Activated effector memory CD4-positive, alpha-beta T cell treated with anti-CD3 and anti-CD28 coated beads, Interleukin-2, amount 50 U/mL, for 16 hours (primary cell): ENCODE results near the gene GALNT18.

Experiments
- DNase-seq: peaks from one replicate; pipeline ENCODE4 v3.0.0-alpha.2; 2020

The GALNT18 gene

GRCh38 chr11:11622772-11623171 lies 967 bp upstream of the GALNT18 start:
- no peak for DNase-seq

- DNase-seq = no peak
Observed at GRCh38 chr11:11622340-11622706, 518 bp upstream of the GALNT18 start.

GRCh38 chr11:11620921-11621572 lies 758 bp downstream of the GALNT18 start:
- DNase-seq = no peak

- no peak for DNase-seq
Observed at GRCh38 chr11:11620173-11620920, 1.5 kb downstream of the GALNT18 start.

- DNase-seq = no peak
Observed at GRCh38 chr11:11618973-11619435, 2.8 kb downstream of the GALNT18 start.

GRCh38 chr11:11615086-11615485 lies 6.7 kb downstream of the GALNT18 start:
- DNase-seq = no peak

GRCh38 chr11:11612439-11612838 lies 9.4 kb downstream of the GALNT18 start:
- no peak for DNase-seq

GRCh38 chr11:11611381-11611780 lies 10.4 kb downstream of the GALNT18 start:
- no peak for DNase-seq

GRCh38 chr11:11608783-11609232 lies 13.0 kb downstream of the GALNT18 start:
- no peak for DNase-seq

- no peak for DNase-seq
Observed at GRCh38 chr11:11607772-11608171, 14.0 kb downstream of the GALNT18 start.

- DNase-seq = no peak
Observed at GRCh38 chr11:11605821-11606450, 15.9 kb downstream of the GALNT18 start.

- DNase-seq = no peak
Observed at GRCh38 chr11:11605181-11605580, 16.6 kb downstream of the GALNT18 start.

GRCh38 chr11:11604370-11604990 lies 17.3 kb downstream of the GALNT18 start:
- DNase-seq = no peak

GRCh38 chr11:11602011-11602410 lies 19.8 kb downstream of the GALNT18 start:
- DNase-seq = no peak

- DNase-seq = no peak
Observed at GRCh38 chr11:11600288-11600687, 21.5 kb downstream of the GALNT18 start.

GRCh38 chr11:11598243-11598642 lies 23.6 kb downstream of the GALNT18 start:
- no peak for DNase-seq

- DNase-seq = no peak
Observed at GRCh38 chr11:11594162-11594561, 27.6 kb downstream of the GALNT18 start.

GRCh38 chr11:11592146-11592684 lies 29.6 kb downstream of the GALNT18 start:
- no peak for DNase-seq

- DNase-seq = no peak
Observed at GRCh38 chr11:11589437-11589836, 32.4 kb downstream of the GALNT18 start.

- DNase-seq = no peak
Observed at GRCh38 chr11:11588891-11589290, 32.9 kb downstream of the GALNT18 start.

- DNase-seq = no peak
Observed at GRCh38 chr11:11588243-11588642, 33.6 kb downstream of the GALNT18 start.

- no peak for DNase-seq
Observed at GRCh38 chr11:11587122-11587521, 34.7 kb downstream of the GALNT18 start.

- no peak for DNase-seq
Observed at GRCh38 chr11:11586465-11586864, 35.3 kb downstream of the GALNT18 start.
